Lung (tissue), 12 donors: ENCODE measurements around the gene ARL16. TPM values are rescaled to one million over a fixed set of nuclear protein-coding genes. Genes with fewer than 3 reads are reported as not detected.
A peak's percentile ranks its signal among the peaks of the same experiment; 100 is the strongest.

ENCODE experiments used
- ATAC-seq: fragments of 200-7000 bp; cut with Tn5 transposase; one replicate; pipeline ENCODE4 v1.9.1; 2020; ENCODE audit warnings: moderate number of reproducible peaks; ENCODE audit not compliant: insufficient read depth, low FRiP score
- DNase-seq, 3 donors: peaks; one replicate each; pipeline ENCODE4 v3.0.0-alpha.2; 2013 to 2017
- H3K27ac ChIP-seq, 2 donors: one replicate each; pipeline ENCODE4 v1.5.1; 2013; ENCODE audit warnings: mild to moderate bottlenecking in 2 of 2, moderate library complexity in 2 of 2, control low read depth in 1 of 2, inconsistent platforms in 1 of 2, low read depth in 1 of 2, low read length in 1 of 2
- H3K27me3 ChIP-seq, 3 donors: one replicate each; pipeline ENCODE4 v1.5.1; 2013; ENCODE audit warnings: low read length in 2 of 3; ENCODE audit not compliant: control insufficient read depth in 3 of 3, insufficient read depth in 3 of 3
- H3K36me3 ChIP-seq, 4 donors: one replicate each; pipeline ENCODE4 v1.5.1; 2013; ENCODE audit warnings: low read length in 4 of 4, mild to moderate bottlenecking in 1 of 4, moderate library complexity in 1 of 4; ENCODE audit not compliant: control insufficient read depth in 4 of 4, insufficient read depth in 4 of 4
- H3K4me1 ChIP-seq, 5 donors: one replicate each; pipeline ENCODE4 v1.5.1; 2013; ENCODE audit warnings: low read length in 5 of 5, mild to moderate bottlenecking in 2 of 5, moderate library complexity in 1 of 5; ENCODE audit not compliant: control insufficient read depth in 5 of 5, insufficient read depth in 5 of 5
- H3K4me3 ChIP-seq: one replicate; pipeline ENCODE4 v1.5.1; 2013; ENCODE audit warnings: mild to moderate bottlenecking, control low read depth, moderate library complexity
- H3K9ac ChIP-seq, 2 donors: one replicate each; pipeline ENCODE4 v1.5.1; 2013; ENCODE audit warnings: low read length in 2 of 2, control low read depth in 1 of 2; ENCODE audit not compliant: insufficient read depth in 1 of 2
- H3K9me3 ChIP-seq, 4 donors: one replicate each; pipeline ENCODE4 v1.5.1; 2013; ENCODE audit warnings: low read length in 3 of 4, mild to moderate bottlenecking in 1 of 4, moderate library complexity in 1 of 4; ENCODE audit not compliant: control insufficient read depth in 4 of 4, insufficient read depth in 3 of 4
- CTCF ChIP-seq: IDR thresholded peaks from 2 replicates; pipeline ENCODE4 v1.5.1; 2012; ENCODE audit warnings: mild to moderate bottlenecking; ENCODE audit errors: control extremely low read depth, extremely low read depth
- whole genome bisulfite sequencing, 2 donors: extraction: QIAGEN DNeasy Blood & Tissue Kit; methylation state at CpG; one replicate each; pipeline ENCODE4 v1.1.7; 2013; 5-methylcytosine and 5-hydroxymethylcytosine counted together
- polyA plus RNA-seq, 2 donors: library from polyadenylated mRNA; stranded (reverse); fragments of 200-250 nt; gene quantifications; one replicate each; pipeline ENCODE4 v1.2.1, GENCODE V29; 2013
- total RNA-seq, 2 donors: library from RNA; depleted of rRNA in 1 of 2; stranded (reverse); fragments of >200 nt in 1 of 2; gene quantifications; one replicate each; pipeline ENCODE4 v1.2.1, GENCODE V29; 2014 to 2021
- donor health status: control.
- donor health status: control.
- donor health status: Bipolar disorder and iron deficiency.
- donor health status: healthy.
- donor health status: DM: yes; HTN: yes; CAD: no.

ARL16 gene
- total and polyA plus RNA-seq, 4 donors = 27.4 to 59.5 (median 29.8) TPM

- WGBS, 2 donors = 56 to 76% methylated on average over 9 of the region's 9 CpGs
- H3K4me1 ChIP-seq = peaks cover 0 to 13% (median 4%) of the 10 kb centered on the region in 5 donors
- H3K4me3 ChIP-seq = no peak overlapping the region
- H3K36me3 ChIP-seq = no peaks in the 10 kb centered on the region
- peak in 1 of 3 donors; percentile 51 for DNase-seq
- no peak for TF ChIP-seq CTCF
- H3K9ac ChIP-seq = no peak overlapping the region
- H3K27me3 ChIP-seq = no peaks in the 10 kb centered on the region
- no peak for ATAC-seq
- H3K27ac ChIP-seq = no peak overlapping the region
- H3K9me3 ChIP-seq = no peaks in the 10 kb centered on the region
Measured at GRCh38 chr17:81726004-81726403, 42.4 kb upstream of the ARL16 start.

DNA sequence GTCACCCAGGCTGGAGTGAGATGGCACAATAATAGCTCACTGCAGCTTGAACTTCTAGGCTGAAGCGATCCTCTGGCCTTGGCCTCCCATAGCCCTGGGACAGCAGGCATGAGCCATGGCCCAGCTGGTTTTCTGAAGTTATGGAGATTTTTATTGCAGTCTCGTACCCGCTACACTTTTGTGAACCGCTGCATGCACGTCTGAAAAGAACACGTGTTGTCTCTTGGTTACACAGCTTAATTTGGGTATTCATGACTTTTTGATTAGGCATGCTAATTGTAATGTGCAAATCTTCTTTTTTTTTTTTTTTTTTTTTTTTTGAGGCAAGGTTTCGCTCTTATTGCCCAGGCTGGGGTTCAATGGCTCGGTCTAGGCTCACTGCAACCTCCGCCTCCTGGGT is 41.8 kb upstream of the ARL16 start:
- H3K4me3 ChIP-seq = no peak overlapping the region
- TF ChIP-seq CTCF = no peak
- no peak overlapping the region for H3K27ac ChIP-seq
- H3K9ac ChIP-seq = no peak overlapping the region
- 92 to 93% methylated on average over 9 of the region's 9 CpGs for WGBS, 2 donors
- ATAC-seq = no peak
- no peaks in the 10 kb centered on the region for H3K27me3 ChIP-seq
- no peaks in the 10 kb centered on the region for H3K36me3 ChIP-seq
- H3K9me3 ChIP-seq = no peaks in the 10 kb centered on the region
- H3K4me1 ChIP-seq = peaks cover 0 to 13% (median 4%) of the 10 kb centered on the region in 5 donors
- DNase-seq = no peak

GRCh38 chr17:81723651-81724209 is 40.1 kb upstream of the ARL16 start:
- H3K36me3 ChIP-seq = no peaks in the 10 kb centered on the region
- no peaks in the 10 kb centered on the region for H3K27me3 ChIP-seq
- no peak overlapping the region for H3K9ac ChIP-seq
- peaks cover 0 to 13% (median 4%) of the 10 kb centered on the region in 5 donors for H3K4me1 ChIP-seq
- ATAC-seq (no peak), DNase-seq (no peak)
- H3K4me3 ChIP-seq = no peak overlapping the region
- no peak overlapping the region for H3K27ac ChIP-seq
- no peak for TF ChIP-seq CTCF
- WGBS, 2 donors = 43 to 60% methylated on average over 12 of the region's 12 CpGs
- no peaks in the 10 kb centered on the region for H3K9me3 ChIP-seq
